ENCODE measurements around the gene SETD6. TPM values are rescaled to one million over a fixed set of nuclear protein-coding genes. Genes with fewer than 3 reads are reported as not detected.
A peak's percentile ranks its signal among the peaks of the same experiment; 100 is the strongest.

Gene SETD6
- 10 to 100 TPM in 1 of 2 donors, 1 to 10 TPM in 1; 8.5 to 18.0 TPM for total RNA-seq

GRCh38 chr16:58515125-58515870 is at the start of gene SETD6:
Gene SETD6, plus strand, starts transcription at chr16:58515517. Its CDS starts 21 bp downstream, at chr16:58515538.
- Histone ChIP-seq H3K36me3 (peaks cover 6% of the 10 kb centered on the region), H3K27ac (peak within 1 kb of the TSS; percentile 65), H3K9me3 (no peaks in the 10 kb centered on the region), H3K27me3 (no peaks in the 10 kb centered on the region), H3K9ac (ENCODE audit: low read depth in 2 of 2, low read length in 2 of 2) (peak within 1 kb of the TSS; percentile 68), H3K4me1 (peaks cover 3% of the 10 kb centered on the region), H3K4me3 (peak within 1 kb of the TSS; percentile 74)
- no peak for TF ChIP-seq CTCF (IDR thresholded peaks at IDR 0.05)
- intact Hi-C loops (cut with DNase I): no loop called here
- peak; percentile 91 for DNase-seq

GRCh38 chr16:58465817-58466216 is 49.5 kb upstream of the SETD6 start:
- intact Hi-C loops (cut with DNase I): no loop called here

DNA sequence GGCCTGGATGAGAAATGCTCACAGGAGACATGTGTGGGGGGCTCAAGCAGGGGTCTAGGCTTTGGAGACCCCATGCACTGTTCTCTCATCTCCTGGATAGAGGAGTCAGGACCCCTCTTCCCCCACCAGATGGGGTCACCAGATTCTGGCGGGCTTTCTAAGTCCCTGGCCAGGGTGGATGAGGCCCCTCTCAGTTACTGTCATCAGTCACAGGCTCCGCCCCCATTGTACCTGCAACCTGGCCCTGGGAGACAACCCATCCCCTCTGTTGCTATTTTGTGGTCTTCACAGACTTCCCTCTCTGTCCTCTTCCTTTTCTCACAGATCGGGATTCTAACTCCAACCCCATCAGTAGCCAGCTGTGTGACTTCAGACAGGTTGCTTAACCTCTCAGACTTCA is 48.9 kb upstream of the SETD6 start:
- TF ChIP-seq CTCF (IDR thresholded peaks at IDR 0.05): no peak
- Histone ChIP-seq H3K9ac (ENCODE audit: low read depth in 2 of 2, low read length in 2 of 2) (no peak overlapping the region), H3K36me3 (no peaks in the 10 kb centered on the region), H3K4me3 (no peak overlapping the region), H3K9me3 (no peaks in the 10 kb centered on the region), H3K27ac (no peak overlapping the region), H3K27me3 (peaks cover 47% of the 10 kb centered on the region), H3K4me1 (peaks cover 7% of the 10 kb centered on the region)
- intact Hi-C loops (cut with DNase I): no loop called here
- DNase-seq: no peak

More at GRCh38 chr16:58465817-58466216, 49.5 kb upstream of the SETD6 start:
- DNase-seq: no peak
- Histone ChIP-seq H3K27me3 (peaks cover 47% of the 10 kb centered on the region), H3K9ac (ENCODE audit: low read depth in 2 of 2, low read length in 2 of 2) (no peak overlapping the region), H3K9me3 (no peaks in the 10 kb centered on the region), H3K4me1 (peaks cover 7% of the 10 kb centered on the region), H3K36me3 (no peaks in the 10 kb centered on the region), H3K4me3 (no peak overlapping the region), H3K27ac (no peak overlapping the region)
- TF ChIP-seq CTCF (IDR thresholded peaks at IDR 0.05): no peak

DNA sequence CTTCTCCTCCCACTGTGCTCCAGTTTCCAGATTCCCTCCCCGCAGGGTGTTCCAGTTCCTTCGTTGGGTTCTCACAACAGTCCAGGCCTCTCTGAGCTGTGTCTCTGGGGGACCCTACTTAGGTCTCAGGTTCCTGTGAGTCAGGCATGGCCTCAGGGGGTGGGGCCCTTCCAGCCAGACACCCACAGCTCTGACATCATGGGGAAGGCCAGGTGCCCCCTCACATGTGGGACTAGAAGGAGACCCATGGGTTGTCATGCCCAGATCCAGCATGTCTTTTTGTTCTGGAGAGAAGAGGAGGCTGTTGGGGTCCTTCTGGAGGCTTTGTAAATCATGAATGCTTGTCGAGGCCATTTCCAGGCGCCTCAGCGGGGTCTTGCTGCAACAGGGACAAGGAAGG is 47.4 kb upstream of the SETD6 start:
- Histone ChIP-seq H3K27ac (no peak overlapping the region), H3K36me3 (no peaks in the 10 kb centered on the region), H3K9ac (ENCODE audit: low read depth in 2 of 2, low read length in 2 of 2) (no peak overlapping the region), H3K27me3 (peaks cover 37% of the 10 kb centered on the region), H3K9me3 (no peaks in the 10 kb centered on the region), H3K4me1 (peaks cover 7% of the 10 kb centered on the region), H3K4me3 (no peak overlapping the region)
- no peak for TF ChIP-seq CTCF (IDR thresholded peaks at IDR 0.05)
- intact Hi-C loops (cut with DNase I): no loop called here
- DNase-seq: no peak

DNA sequence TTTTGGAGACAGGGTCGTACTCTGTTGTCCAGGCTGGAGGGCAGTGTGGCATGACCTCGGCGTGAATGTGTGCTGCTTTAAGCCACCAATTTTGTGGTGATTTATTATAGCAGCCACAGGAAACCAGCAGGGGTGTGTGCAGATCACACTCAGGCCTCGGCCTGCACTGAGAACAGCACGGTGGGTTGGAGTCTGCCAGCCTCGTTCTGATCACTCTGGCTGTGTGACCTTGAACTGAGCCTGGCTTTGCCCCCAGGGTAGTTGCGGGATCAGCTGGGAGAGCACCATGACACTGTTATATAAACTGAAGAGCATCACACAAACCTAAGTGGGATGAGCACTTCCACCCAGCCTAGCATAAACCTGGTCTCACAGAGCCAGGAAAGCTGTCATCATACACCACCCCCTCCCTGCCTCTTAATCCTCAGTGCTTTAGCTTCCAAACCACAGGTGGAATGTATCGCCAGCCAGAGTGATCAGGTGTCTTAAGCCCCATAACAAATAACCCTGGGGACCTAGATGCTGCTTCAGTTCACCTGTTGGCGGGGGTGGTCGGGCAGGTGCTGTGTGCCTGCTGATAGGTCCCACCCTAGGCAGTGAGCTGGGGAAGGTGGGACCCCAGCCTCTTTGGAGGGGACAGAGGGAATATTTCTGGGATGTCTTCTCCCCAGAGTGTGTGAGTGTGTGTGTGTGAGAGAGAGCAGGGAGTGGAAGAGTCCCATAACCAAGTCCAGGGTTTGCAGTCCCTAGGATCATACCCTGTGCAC is 43.9 kb upstream of the SETD6 start:
- Histone ChIP-seq H3K27me3 (peaks cover 5% of the 10 kb centered on the region), H3K27ac (no peak overlapping the region), H3K4me1 (no peaks in the 10 kb centered on the region), H3K4me3 (no peak overlapping the region), H3K36me3 (no peaks in the 10 kb centered on the region), H3K9ac (ENCODE audit: low read depth in 2 of 2, low read length in 2 of 2) (no peak overlapping the region), H3K9me3 (no peaks in the 10 kb centered on the region)
- intact Hi-C loops (cut with DNase I): no loop called here
- no peak for DNase-seq
- no peak for TF ChIP-seq CTCF (IDR thresholded peaks at IDR 0.05)
